Keratinocyte (primary cell): Measurements from ENCODE around the gene MICAL3.
"Not testable (repeated sequence)": the region's sequence is repeated elsewhere in the genome, so short reads cannot be mapped to it uniquely, and the experiment has no call there.

Source experiments
- CTCF ChIP-seq, 3 experiments: IDR thresholded peaks in 1 of 3; conservative IDR thresholded peaks in 1 of 3; optimal IDR thresholded peaks in 1 of 3; 2 replicates in 2 of 3; 3 replicates in 1 of 3; pipeline versions ENCODE3 to v1.5.1; 2011; ENCODE audit warnings: low read length in 3 of 3, mild to moderate bottlenecking in 3 of 3, moderate library complexity in 2 of 3, control low read depth in 1 of 3, inconsistent platforms in 1 of 3; ENCODE audit not compliant: insufficient read depth in 2 of 3; ENCODE audit errors: extremely low read depth in 1 of 3
- EZH2 ChIP-seq: IDR thresholded peaks from one replicate; pipeline ENCODE4 v1.6.1; 2012; ENCODE audit warnings: inconsistent platforms, mild to moderate bottlenecking, low read length, moderate library complexity

GRCh38 chr22:18020743-18021142 is 3.6 kb downstream of the MICAL3 start:
- not testable (repeated sequence) for TF ChIP-seq CTCF (optimal IDR thresholded peaks at IDR 0.05 in 1 of 3, IDR thresholded peaks at IDR 0.05 in 1 of 3, conservative IDR thresholded peaks at IDR 0.05 in 1 of 3; ENCODE audit: extremely low read depth in 1 of 3, insufficient read depth in 2 of 3, low read length in 3 of 3); EZH2
